NCI-H774 (cell line): ENCODE results near the gene ORAI2.
"Not testable (repeated sequence)": the region's sequence is repeated elsewhere in the genome, so short reads cannot be mapped to it uniquely, and the experiment has no call there.

Experiments
- DNase-seq: peaks from one replicate; lab custom pipeline; 2025; lab: John Stamatoyannopoulos, UW

Gene ORAI2

DNA sequence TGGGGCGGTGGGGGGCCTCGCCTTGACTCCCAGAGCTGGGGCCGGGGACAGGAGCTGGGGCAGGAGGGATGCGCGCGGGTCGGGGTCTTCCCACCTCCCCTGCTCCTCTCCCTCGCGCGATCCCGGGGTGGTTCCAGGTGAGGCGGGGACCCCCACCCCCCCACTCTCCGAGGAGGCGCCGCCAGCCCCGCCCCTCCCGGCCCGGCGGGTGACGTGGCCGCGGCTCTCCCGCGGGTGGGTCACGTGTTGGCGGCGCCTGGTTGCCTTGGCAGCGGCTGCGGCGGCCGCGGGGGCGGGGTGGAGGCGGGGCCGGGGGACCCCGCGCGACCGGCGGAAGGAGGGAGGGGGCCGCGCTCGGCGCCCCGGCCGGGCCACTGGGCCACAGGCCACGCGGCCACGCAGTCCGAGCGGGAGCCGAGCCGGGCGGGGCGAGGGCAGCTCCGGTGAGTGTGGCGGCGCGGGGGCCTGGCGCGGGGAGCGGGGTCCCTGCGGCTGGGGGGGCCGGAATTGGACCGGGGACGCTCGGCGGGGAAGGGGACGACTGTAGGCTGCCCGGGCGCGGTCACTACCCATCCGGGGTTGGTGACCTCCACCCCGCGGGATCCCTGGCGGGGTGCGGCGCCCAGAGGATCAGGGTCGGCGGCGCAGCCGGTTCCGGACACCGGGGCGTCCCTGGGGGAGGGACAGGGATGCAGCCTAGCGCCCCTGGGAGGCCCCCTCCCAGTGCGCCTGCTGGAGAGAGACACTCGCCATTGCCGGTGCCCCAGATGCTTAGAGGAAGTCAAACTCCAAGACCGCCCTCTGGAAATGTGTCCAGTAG lies at the start of gene ORAI2:
ORAI2 (plus strand) TSS at position 357 of the 820 bp plus-strand sequence. CDS start 5,382 bp downstream, outside the sequence.
- peak; percentile 64 for DNase-seq

DNA sequence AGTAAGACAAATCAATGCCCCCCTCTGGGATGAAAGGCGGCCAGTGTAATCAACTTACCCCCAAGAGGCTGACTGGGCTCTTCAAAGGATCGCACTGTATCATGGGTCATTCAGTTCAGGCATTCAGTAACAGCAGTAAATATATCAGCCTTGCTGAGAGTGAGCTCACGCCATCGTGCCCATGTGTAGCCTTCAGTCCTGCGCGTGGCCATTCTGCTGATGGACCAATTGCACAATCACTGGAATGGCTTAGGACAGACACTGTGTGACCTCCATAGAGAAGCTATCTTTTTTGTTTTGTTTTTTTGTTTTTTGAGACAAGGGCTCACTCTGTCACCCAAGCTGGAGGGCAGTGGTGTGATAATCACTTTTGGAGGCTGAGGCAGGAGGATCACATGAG lies 46.3 kb upstream of the ORAI2 start:
- DNase-seq: no peak

DNA sequence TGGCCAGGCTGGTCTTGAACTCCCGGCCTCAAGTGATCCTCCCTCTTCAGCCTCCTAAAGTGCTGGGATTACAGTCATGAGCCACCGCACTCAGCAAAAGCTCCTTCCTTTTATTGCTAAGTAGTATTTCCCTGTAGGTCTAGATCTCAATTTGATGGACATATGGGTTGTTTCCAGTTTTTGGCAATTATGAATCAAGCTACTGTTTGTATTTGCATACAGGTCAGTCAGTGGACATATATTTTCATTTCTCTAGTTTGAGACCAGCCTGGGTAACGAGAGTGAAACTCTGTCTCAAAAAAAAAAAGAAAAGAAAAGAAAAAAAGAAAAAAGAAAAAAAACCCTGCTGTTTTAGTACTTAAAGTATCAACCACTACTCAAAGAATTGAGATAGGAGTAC lies 43.6 kb upstream of the ORAI2 start:
- DNase-seq: no peak

DNA sequence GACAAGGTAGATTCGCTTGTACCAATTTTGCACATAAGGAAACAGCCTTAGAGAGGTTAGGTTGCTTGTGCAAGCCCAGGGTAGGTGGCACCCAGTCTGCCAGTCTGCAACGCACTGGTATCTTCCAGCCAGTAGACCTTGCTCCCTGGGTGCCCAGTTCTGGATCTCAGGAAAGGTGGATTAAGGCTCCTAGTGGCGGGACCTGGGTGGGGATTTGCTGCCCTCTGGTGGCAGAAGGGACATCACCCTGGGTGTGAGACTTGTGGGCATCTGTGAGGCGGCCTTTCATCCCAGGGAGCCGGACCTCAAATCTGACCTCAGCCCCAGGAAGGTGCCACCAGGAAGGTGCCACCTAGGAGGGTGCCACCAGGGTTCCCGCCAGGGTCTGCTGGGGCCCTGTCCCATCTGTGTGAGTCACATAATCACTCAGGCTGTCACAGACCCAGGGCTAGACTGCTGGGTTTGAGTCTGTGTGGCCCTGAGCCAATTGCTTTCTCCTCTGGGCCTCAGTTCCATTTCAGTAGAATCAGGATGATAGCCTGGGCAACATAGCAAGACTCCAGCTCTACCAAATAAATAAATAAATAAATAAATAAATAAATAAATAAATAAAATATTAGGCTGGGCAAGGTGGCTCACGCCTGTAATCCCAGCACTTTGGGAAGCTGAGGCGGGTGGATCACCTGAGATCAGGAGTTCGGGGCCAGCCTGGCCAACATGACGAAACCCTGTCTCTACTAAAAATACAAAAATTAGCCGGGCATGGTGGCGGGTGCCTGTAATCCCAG lies 42.5 kb upstream of the ORAI2 start:
- peak; percentile 41 for DNase-seq

DNA sequence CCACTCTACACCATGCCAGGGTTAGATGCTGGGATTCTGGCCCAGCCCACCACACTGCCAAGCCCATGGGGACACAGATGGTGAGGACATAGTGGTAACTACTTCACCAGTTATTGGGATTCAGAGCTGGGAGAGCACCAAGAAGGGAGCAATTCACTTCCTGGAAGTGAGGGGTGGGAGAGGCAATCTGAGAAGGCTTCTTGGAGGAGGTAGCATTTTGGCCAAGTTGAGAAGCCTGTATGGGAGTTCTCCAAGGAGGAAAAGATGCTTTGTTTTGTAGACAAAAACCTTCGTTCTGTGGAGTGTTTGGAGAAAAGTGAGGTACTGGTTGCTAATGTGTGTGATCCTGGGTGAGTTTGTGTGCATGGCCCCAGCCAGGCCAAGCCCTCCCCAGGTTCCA lies 41.0 kb upstream of the ORAI2 start:
- DNase-seq: no peak

DNA sequence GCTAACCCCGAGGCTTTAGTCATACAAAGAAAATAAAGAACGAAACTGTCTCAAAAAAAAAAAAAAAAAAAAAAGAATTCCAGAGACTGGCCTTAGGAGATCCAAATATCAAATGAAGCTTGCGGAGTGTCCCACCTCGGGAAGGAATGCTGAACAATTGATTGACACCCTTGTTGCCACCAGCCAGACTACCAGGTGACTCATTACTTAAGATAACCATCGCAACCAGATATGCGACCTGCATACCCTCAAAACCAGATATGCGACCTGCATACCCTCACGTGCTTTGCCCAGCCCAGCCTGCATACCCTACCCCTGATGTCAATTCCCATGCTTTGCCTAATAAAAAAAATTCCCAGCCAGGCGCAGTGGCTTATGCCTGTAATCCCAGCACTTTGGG lies 39.9 kb upstream of the ORAI2 start:
- no peak for DNase-seq

DNA sequence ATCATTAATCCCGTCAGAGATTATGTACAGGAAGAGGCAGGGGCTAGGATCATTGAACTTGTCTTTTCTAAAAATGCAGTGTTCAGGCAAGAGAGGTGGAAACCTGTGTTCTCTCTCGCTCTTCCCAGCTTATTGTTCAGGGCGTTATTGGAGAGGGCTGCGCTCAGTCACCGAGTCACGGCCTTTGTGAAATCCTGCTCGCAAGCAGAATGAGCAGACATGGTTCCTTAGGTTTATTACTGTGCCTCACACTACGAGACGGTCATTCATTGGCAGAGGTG lies 37.8 kb upstream of the ORAI2 start:
- peak; percentile 25 for DNase-seq

DNA sequence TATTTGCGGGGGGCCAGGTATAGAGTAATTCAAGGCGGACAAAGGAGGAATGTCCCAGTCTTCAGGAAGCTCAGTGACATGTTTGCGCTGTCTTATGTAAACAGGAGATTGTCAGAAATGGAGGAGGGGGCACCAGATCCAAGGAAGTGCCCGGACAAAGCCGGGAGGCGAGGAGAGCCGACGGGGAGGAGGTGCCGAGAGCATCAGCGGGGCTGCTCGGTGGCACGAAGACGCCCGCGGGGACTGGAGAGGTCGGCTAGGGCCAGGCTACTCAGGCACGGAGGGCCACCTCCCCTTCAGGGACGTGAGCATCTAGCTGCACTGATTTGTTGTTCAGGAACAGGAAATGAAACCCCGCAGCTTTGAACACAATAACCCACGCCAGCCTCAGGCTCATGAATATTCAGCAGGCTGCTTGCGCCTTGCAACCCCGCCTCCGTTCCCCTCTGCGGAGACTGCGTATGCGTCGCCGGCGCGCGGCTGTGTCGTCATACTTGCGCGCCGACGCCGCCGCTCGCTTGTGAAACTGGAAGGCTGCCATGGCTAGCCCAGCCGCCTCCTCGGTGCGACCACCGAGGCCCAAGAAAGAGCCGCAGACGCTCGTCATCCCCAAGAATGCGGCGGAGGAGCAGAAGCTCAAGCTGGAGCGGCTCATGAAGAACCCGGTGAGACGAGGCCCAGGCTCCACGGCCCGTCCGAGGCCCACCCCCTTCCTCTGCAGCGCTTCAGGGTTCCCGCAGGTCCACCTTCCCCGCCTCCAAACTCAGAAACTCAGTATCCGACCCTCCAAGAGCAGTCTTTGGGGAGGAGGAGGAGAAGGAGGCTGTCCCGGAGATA lies 37.3 kb upstream of the ORAI2 start, which contains the start of gene PRKRIP1:
PRKRIP1 (plus strand) TSS at position 491 of the 837 bp plus-strand sequence; CDS start at position 540, 49 bp downstream.
- DNase-seq: peak; percentile 84

DNA sequence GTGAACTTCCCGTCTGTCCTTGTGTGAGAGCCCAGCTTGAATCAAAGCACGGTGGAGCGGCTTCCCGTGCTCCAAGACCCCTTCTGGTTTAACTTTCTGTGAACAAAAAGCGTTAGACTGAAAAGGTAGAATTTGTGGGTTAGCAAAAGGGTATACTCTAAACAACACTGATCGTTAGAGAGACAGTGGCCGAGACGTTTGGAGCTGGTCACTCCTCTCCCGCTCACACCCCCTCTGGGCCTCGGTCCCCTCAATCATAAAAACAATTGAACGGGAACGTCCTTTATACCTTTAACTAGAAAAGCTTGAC lies 36.7 kb upstream of the ORAI2 start:
- DNase-seq: no peak

DNA sequence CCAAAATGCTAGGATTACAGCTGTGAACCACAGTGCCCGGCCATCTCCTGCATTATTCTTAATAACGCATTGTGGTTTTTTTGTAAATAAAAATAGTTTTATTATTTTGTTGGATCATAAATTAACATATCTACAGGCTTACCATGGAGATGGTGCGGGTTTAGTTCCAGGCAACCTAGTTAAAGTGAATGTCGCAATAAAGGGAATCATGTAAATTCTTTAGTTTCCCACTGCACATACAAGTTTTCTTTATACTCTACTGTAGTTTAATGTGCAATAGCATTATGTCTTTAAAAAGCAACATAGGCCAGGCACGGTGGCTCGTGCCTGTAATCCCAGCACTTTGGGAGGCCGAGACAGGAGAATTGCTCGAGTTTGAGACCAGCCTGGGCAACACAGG lies 34.8 kb upstream of the ORAI2 start:
- no peak for DNase-seq

DNA sequence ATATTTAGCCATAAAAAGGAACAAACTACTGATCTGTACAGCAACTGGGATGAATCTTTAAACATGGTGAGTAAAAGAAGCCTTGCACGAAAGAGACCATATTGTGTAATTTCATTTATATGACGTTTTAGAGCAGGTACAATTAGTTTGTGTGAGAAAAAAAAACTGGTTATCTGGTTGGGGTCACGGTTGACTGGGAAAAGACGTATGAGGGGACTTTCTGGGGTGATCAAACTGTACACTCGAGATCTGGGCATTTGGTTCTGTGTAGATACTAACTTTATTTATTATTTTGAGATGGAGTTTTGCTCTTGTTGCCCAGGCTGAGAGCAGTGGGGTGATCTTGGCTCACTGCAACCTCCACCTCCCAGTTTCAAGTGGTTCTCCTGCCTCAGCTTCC lies 33.0 kb upstream of the ORAI2 start:
- DNase-seq: no peak

DNA sequence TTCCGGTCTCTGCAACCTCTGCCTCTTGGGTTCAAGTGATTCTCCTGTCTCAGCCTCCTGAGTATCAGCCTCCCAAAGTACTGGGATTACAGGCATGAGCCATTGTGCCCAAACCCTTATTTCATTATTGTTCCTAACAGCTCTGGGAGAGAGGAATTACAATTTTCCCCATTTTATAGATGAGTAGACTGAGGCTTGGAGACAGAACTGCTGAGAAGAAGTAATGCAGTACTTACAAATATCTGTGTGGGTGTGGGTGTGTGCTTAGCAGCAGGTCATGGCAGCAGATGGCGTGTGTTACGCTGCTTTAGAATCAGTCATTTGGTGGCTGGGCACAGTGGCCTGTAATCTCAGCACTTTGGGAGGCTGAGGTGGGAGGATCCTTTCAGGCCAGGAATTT lies 29.8 kb upstream of the ORAI2 start:
- no peak for DNase-seq

DNA sequence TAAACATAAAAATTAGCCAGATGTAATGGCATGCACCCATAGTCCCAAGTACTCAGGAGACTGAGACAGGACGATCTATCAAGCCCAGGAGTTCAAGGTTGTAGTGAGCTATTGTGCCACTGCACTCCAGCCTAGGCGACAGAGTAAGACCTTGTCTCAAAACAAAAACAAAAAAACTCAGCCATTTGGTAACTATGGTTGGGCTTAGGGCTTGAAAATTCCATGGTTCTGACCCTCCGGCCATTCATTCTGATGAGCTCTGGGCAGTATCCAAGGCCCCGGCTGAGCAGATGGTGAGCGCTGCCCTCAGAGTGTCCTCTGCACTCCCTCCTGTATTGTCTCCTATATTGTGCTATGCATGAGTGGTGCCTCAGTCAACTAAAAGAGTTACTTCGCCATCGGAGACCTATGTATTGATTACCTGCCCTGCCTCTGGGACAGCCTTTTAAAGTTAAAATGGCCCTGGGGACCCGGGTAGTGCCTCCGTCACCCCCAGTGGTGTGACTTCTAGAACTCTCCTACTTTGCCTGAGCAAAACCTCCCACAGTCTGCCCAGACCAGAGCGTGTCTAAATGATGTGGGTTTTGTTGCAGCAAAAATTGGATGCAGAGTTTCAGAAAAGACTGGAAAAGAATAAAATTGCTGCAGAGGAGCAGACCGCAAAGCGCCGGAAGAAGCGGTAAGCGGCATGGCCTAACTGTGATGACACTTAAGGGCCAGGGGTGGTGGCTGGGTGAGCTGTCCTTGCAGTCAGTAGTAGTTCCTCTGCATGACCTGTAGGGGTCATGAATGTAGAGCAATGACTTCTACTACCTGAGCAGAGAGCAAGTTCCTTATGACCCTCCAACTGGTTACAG lies 29.1 kb upstream of the ORAI2 start:
- peak; percentile 13 for DNase-seq

DNA sequence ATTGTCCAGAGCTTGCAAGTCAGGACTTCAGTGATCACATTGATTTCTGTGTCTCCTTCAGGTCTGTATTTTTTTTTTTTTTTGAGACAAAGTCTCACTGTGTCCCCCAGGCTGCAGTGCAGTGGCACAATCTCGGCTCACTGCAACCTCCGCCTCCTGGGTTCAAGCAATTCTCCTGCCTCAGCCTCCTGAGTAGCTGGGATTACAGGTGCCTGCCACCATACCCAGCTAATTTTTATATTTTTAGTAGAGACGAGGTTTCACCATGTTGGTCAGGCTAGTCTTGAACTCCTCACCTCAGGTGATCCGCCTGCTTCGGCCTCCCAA lies 28.6 kb upstream of the ORAI2 start:
- DNase-seq: not testable (repeated sequence)

DNA sequence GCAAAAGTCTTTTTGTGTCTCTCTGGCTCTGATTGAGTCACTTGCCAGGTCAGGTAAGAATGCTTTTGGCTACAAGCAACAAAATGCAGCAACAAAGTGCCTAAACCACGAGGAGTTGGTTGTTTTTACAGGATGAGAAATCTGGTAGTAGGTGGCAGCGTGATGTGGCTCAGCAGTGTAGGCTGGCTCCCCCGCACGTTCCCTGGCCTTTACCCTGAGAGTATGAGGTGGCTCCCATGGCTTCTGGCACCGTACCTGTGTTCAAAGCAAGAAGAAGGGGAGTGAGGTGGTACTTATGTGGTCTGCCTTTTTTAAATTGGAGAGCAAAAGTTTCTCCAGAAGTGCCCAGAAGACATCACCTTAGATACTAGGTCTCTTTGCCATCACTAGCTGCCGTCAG lies 25.5 kb upstream of the ORAI2 start:
- DNase-seq: no peak

DNA sequence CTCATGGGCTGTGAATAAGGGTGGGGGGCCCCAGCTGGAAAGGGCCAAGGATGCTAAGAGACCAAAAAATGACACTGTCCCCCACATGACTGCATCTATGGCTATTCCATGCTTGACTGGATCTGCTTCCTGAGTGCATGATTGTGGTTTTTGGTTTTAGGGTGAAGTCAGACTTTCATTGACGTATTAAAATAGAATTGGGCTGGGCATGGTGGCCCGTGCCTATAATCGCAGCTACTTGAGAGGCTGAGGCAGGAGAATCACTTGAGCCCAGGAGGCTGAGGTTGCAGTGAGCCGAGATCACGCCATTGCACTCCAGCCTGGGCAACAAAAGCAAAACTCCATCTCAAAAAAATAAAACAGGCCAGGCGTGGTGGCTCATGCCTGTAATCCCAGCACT lies 24.8 kb upstream of the ORAI2 start:
- not testable (repeated sequence) for DNase-seq

DNA sequence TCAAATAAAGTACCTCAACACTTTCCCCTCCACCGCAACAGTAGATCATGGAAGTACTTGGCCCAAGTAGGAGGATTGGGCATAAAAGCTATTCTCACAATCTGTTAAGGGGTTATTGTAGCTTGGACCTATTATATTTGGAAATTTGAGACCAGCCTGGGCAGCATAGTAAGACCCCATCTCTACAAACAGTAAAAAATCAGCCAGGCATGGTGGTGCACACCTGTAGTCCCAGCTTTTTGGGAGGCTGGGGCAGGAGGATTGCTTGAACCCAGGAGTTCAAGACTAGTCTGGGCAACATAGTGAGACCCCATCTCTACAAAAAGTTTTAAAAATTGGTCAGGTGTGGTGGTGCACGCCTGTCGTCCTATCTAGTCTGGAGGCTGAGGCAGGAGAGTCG lies 24.0 kb upstream of the ORAI2 start:
- DNase-seq: no peak

DNA sequence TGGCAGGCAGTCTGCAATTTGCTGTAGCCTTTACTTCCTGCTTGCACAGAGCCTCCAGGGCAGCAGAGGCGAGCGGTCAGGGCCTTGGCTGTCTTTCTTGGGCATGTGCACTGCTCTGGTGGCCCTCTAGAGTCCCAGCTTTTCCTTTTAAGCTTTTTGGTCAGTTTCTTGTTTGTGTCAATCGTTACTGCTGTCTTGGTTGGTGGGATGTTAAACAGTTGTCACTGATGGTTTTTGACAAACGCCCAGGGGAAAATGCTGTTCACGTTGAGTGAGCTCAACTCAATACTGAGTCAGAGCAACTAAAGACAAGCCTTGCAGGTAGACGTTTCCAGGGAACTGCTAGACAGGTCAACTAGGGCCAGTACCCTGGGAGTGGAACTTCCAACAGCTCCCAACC lies 23.3 kb upstream of the ORAI2 start:
- DNase-seq: no peak

DNA sequence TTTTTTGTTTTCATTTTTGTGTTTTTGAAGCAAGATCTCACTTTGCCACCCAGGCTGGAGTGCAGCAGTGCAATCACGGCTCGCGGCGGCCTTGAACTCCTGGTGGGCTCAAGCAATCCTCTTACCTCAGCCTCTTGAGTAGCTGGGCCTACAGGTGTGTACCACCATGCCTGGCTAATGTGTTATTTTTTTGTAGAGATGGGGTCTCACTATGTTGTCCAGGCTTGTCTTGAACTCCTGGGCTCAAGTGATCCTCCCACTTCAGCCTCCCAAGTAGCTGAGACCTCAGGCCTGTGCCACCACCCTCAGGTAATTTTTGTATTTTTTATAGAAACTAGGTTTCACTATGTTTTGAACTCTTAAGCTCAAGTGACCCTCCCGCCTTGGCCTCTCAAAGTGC lies 22.5 kb upstream of the ORAI2 start:
- no peak for DNase-seq

DNA sequence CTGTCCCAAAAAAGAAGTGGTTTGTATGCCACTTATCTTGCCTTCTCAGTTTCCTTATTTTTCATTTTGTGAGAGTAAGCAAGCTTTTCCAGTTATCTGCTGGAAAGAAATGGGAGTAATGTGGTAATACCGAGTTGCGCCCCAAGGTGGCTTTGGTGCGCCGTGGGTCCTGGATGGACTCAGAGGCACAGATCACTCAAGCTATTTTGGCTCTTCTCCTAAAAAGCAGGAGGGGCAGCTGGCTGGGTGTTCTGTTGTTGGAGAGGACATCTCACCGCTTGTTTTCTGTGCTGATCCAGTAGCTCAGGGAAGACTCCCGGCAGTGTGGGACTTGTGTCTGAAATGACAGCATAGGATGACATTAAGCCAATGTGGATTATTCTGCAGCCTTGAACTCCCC lies 20.8 kb upstream of the ORAI2 start:
- DNase-seq: no peak

DNA sequence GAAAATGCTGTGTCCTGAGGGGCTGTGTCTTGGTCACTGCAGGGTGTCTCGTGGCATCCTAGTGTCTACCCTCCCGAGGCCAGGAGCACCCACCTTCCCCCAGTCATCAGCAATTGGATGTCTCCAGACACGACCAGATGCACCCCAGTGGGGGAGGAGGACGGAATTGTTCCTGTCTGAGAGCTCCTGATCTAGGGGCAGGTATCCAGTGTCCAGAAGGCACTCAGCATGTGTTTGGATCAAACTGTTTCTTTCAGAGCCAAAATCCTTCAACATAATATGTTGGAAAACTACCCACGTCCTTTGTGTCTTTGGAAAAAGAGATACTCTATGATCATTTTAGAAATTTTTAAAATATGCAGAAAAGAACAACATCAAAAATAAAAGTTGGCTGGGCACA lies 20.3 kb upstream of the ORAI2 start:
- DNase-seq: no peak

DNA sequence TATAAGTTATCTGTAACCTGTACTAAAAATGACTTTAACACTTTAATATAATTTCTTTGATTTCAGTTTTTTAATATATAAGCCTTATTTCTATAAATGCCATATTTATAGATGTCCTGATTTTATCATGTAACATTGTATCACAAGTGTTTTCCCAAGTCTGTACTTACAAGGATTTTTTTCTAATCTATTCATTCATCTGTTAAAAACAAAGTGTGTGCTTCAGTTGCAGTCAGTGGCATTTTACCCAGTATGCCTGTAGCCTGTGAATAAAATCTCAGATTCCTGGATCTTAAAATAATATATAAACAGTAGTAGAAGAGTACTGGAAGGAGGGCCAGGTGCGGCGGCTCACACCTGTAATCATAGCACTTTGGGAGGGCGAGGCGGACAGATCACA lies 19.8 kb upstream of the ORAI2 start:
- no peak for DNase-seq
